Fibroblast of the aortic adventitia (primary cell): ENCODE data around the gene DTNBP1. TPM values are rescaled to one million over a fixed set of nuclear protein-coding genes. Genes with fewer than 3 reads are reported as not detected.

Experiments used
- DNase-seq: peaks from one replicate; pipeline ENCODE4 v3.0.0-alpha.2; 2010; ENCODE audit warnings: low read depth
- H3K4me3 ChIP-seq: 2 replicates; pipeline ENCODE4 v1.5.1; 2011; ENCODE audit warnings: low read depth, mild to moderate bottlenecking, control low read depth, low read length, moderate library complexity
- total RNA-seq: library from RNA; depleted of rRNA; stranded (reverse); fragments of >200 nt; gene quantifications from 2 replicates; pipeline ENCODE4 v1.2.3, GENCODE V29; 2012; ENCODE audit warnings: low replicate concordance
- TF ChIP-seq, protein P1 (sequence below): IDR thresholded peaks from 2 replicates; pipeline ENCODE4 v1.5.1; 2011; ENCODE audit warnings: mild to moderate bottlenecking, low read length, control low read depth, inconsistent platforms; ENCODE audit not compliant: insufficient read depth

DTNBP1 gene
- total RNA-seq, 1 donor: 5.8 TPM

DNA sequence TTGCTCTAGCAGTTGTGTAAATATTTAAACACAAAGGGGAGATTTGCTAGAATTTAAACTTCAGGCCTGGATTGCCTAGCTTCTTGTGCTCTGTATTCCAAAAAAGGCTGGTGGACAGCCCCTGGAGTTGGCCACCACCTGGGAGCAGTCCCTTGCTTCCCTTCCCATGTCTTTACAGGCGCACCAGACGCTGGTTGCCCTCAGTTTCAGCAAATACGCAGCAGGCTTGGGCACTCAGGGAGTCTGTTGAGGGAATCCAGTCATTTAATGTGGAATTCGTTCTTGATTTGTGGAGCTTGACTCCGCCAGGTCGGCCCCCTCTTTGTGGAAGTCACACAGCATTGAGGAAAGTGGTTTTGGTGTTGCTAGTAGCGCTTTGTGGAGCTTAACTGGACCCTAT, 156.8 kb downstream of the DTNBP1 start:
- no peak for DNase-seq
- TF ChIP-seq, protein P1, sequence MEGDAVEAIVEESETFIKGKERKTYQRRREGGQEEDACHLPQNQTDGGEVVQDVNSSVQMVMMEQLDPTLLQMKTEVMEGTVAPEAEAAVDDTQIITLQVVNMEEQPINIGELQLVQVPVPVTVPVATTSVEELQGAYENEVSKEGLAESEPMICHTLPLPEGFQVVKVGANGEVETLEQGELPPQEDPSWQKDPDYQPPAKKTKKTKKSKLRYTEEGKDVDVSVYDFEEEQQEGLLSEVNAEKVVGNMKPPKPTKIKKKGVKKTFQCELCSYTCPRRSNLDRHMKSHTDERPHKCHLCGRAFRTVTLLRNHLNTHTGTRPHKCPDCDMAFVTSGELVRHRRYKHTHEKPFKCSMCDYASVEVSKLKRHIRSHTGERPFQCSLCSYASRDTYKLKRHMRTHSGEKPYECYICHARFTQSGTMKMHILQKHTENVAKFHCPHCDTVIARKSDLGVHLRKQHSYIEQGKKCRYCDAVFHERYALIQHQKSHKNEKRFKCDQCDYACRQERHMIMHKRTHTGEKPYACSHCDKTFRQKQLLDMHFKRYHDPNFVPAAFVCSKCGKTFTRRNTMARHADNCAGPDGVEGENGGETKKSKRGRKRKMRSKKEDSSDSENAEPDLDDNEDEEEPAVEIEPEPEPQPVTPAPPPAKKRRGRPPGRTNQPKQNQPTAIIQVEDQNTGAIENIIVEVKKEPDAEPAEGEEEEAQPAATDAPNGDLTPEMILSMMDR: no peak
- H3K4me3 ChIP-seq: no peak overlapping the region

GRCh38 chr6:15505463-15505918, 157.3 kb downstream of the DTNBP1 start:
- DNase-seq: no peak
- peak overlapping the region; percentile 22 for H3K4me3 ChIP-seq
- TF ChIP-seq, protein P1: no peak

GRCh38 chr6:15504581-15505350, 158.1 kb downstream of the DTNBP1 start:
- H3K4me3 ChIP-seq: peak overlapping the region; percentile 47
- TF ChIP-seq, protein P1: no peak
- DNase-seq: peak; percentile 98

DNA sequence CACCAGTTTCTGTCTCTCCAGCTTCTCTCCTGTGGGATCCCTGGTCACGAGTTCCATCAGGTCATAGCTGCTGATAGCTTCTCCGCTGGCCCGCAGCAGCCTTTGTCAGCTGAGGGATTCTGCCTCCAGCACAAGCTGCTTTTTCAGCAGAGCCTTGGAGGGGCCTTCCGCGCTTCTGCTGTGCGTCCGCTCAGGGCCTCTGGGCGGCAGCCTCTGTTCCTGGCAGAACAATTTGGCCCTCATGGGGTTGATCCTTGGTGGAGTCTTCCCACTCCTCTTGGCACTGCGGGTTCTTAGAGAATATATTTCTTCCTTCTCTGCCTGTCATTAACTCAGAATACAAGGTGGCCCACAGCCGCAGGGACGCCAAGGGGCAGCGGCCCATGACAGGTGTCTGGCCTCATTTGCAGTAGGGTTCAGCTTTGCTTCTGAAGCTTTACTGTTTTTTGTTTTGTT, 158.8 kb downstream of the DTNBP1 start:
- peak; percentile 35 for DNase-seq
- TF ChIP-seq, protein P1: peak; percentile 31
- no peak overlapping the region for H3K4me3 ChIP-seq

- DNase-seq: no peak
- TF ChIP-seq, protein P1: no peak
- no peak overlapping the region for H3K4me3 ChIP-seq
These were observed 159.5 kb downstream of the DTNBP1 start for GRCh38 chr6:15503346-15503680.

- no peak overlapping the region for H3K4me3 ChIP-seq
- TF ChIP-seq, protein P1: no peak
- no peak for DNase-seq
These were observed 160.1 kb downstream of the DTNBP1 start for GRCh38 chr6:15502446-15503345.
